Measurements from ENCODE around the gene SNN. TPM values are rescaled to one million over a fixed set of nuclear protein-coding genes. Genes with fewer than 3 reads are reported as not detected.

The SNN gene
- total RNA-seq, 6 experiments from 2014 or later: 4.6 to 7.6 (median 6.5) TPM

- H3K27ac Mint-ChIP-seq: no peak overlapping the region
- peaks cover 41% of the 10 kb centered on the region for H3K4me1 Mint-ChIP-seq (ENCODE audit: low read depth)
- TF ChIP-seq, protein P1, sequence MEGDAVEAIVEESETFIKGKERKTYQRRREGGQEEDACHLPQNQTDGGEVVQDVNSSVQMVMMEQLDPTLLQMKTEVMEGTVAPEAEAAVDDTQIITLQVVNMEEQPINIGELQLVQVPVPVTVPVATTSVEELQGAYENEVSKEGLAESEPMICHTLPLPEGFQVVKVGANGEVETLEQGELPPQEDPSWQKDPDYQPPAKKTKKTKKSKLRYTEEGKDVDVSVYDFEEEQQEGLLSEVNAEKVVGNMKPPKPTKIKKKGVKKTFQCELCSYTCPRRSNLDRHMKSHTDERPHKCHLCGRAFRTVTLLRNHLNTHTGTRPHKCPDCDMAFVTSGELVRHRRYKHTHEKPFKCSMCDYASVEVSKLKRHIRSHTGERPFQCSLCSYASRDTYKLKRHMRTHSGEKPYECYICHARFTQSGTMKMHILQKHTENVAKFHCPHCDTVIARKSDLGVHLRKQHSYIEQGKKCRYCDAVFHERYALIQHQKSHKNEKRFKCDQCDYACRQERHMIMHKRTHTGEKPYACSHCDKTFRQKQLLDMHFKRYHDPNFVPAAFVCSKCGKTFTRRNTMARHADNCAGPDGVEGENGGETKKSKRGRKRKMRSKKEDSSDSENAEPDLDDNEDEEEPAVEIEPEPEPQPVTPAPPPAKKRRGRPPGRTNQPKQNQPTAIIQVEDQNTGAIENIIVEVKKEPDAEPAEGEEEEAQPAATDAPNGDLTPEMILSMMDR (IDR thresholded peaks at IDR 0.05): no peak
- H3K4me3 Mint-ChIP-seq: no peak overlapping the region
- peaks cover 7% of the 10 kb centered on the region; the same call in 1 of the 2 replicates for H3K36me3 Mint-ChIP-seq (ENCODE audit: low read depth)
- peaks cover 11% of the 10 kb centered on the region for H3K27me3 Mint-ChIP-seq (ENCODE audit: insufficient read depth)
- DNase-seq: no peak
- H3K9me3 Mint-ChIP-seq: no peaks in the 10 kb centered on the region
Measured at GRCh38 chr16:11674001-11674817, 6.0 kb downstream of the SNN start.

DNA sequence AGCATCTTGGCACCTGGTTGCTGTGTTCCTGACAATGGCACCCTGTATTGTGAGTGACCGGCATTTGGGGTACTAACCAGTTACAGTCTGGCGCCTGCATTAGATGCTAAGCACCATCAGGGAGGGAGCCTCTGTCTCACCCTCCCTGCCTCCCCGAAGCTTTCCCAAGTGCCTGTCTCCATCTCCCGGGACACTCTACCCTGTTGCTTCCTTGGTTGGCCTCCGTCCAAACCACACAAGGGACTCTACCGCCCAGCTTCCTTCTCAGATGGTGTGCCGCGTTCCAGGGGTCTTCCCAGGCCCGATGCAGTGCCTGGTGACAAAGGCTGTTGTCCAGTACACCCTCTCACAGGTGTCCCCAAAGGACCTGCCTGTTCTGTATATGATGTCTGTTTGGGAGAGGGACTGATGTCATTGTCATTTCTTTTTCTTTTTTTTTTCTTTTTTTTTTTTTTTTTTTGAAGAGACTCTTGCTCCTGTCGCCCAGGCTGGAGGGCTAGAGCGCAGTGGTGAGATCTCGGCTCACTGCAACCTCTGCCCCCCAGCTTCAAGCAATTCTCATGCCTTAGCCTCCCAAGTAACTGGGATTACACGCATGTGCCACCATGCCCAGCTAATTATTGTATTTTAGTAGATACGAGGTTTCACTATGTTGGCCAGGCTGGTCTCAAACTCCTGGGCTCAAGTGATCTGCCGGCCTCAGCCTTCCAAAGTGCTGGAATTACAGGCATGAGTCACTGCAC lies 6.7 kb downstream of the SNN start:
- Mint-ChIP-seq H3K27ac (no peak overlapping the region), H3K36me3 (ENCODE audit: low read depth) (peaks cover 15% of the 10 kb centered on the region; the same call in 1 of the 2 replicates), H3K27me3 (ENCODE audit: insufficient read depth) (peaks cover 9% of the 10 kb centered on the region), H3K9me3 (no peaks in the 10 kb centered on the region), H3K4me1 (ENCODE audit: low read depth) (peaks cover 34% of the 10 kb centered on the region), H3K4me3 (no peak overlapping the region)
- DNase-seq: no peak
- TF ChIP-seq, protein P1 (IDR thresholded peaks at IDR 0.05): no peak

DNA sequence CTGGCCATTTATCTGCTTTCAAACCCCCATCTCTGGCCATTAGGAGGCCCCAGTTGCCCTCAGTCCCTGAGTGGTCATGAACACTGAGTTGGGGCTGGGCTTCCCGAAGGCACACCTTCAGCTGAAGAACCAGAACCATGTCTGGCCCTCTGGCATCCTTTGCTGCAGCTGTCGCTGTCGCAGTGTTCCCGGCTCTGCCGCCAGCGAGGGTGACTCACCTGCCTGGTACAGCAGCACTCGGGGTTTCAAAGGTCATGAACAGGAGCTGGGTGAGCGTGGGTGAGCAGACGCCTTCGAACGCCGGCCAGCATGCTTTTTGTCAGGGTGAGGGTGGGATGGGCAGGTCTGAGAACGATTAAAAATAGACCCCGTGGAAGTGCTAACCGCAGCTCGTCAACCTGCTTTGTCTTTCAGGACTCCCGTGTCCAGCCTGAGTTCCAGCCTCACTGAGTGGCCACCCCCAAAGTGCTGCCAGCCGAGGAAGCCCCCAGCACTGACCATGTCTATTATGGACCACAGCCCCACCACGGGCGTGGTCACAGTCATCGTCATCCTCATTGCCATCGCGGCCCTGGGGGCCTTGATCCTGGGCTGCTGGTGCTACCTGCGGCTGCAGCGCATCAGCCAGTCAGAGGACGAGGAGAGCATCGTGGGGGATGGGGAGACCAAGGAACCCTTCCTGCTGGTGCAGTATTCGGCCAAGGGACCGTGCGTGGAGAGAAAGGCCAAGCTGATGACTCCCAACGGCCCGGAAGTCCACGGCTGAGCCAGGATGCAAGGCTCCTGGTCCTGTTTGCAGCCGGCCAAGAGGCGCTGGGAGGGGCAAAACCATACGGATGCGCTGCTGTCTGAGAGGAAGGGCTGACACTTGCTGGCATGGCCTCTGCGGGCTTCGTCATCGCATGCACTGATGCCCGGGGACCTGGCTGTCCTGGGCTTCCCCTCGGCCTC lies 7.6 kb downstream of the SNN start:
- H3K27me3 Mint-ChIP-seq (ENCODE audit: insufficient read depth): peaks cover 9% of the 10 kb centered on the region
- DNase-seq: no peak
- peaks cover 16% of the 10 kb centered on the region; the same call in 1 of the 2 replicates for H3K36me3 Mint-ChIP-seq (ENCODE audit: low read depth)
- H3K9me3 Mint-ChIP-seq: no peaks in the 10 kb centered on the region
- no peak overlapping the region for H3K4me3 Mint-ChIP-seq
- peaks cover 30% of the 10 kb centered on the region for H3K4me1 Mint-ChIP-seq (ENCODE audit: low read depth)
- H3K27ac Mint-ChIP-seq: no peak overlapping the region
- TF ChIP-seq, protein P1 (IDR thresholded peaks at IDR 0.05): no peak

GRCh38 chr16:11676799-11677198 lies 8.5 kb downstream of the SNN start:
- Mint-ChIP-seq H3K27ac (no peak overlapping the region), H3K27me3 (ENCODE audit: insufficient read depth) (peaks cover 9% of the 10 kb centered on the region), H3K4me3 (no peak overlapping the region), H3K36me3 (ENCODE audit: low read depth) (peaks cover 16% of the 10 kb centered on the region), H3K9me3 (no peaks in the 10 kb centered on the region), H3K4me1 (ENCODE audit: low read depth) (peaks cover 32% of the 10 kb centered on the region)
- TF ChIP-seq, protein P1 (IDR thresholded peaks at IDR 0.05): no peak
- DNase-seq: no peak

DNA sequence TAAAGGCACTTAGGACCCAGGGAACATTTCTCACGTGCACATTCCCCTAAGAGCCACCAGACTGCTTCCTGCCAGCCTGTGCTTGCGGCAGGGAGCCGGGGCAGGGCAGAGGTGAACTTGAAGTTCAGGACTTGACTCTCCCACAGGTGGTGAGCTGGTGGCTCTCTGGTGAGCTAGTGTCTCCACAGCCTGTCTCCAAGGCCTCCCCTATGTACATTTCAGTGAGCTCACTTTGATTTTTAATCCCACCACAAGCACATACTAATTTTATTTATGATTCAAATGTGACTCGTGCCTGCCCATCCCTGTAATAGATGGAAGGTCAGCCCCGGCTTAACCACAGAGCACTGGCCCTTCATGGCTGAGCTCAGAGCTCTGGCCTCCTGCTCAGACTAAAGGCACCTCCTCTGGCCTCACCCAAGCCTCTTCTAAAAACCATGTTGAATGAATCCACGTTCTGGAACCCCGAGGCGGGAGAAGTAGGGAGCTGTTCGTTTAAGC lies 9.2 kb downstream of the SNN start:
- peaks cover 16% of the 10 kb centered on the region for H3K36me3 Mint-ChIP-seq (ENCODE audit: low read depth)
- no peak overlapping the region; the same call in 1 of the 2 replicates for H3K4me3 Mint-ChIP-seq

More for the DNA sequence above, 9.2 kb downstream of the SNN start:
- peak; percentile 38 for DNase-seq
- Mint-ChIP-seq H3K27ac (peak overlapping the region; percentile 67), H3K27me3 (ENCODE audit: insufficient read depth) (peaks cover 9% of the 10 kb centered on the region), H3K4me1 (ENCODE audit: low read depth) (peaks cover 39% of the 10 kb centered on the region), H3K9me3 (no peaks in the 10 kb centered on the region)
- TF ChIP-seq, protein P1 (IDR thresholded peaks at IDR 0.05): no peak
